Measurements from ENCODE around the gene ATP5PO.

ATP5PO gene

DNA sequence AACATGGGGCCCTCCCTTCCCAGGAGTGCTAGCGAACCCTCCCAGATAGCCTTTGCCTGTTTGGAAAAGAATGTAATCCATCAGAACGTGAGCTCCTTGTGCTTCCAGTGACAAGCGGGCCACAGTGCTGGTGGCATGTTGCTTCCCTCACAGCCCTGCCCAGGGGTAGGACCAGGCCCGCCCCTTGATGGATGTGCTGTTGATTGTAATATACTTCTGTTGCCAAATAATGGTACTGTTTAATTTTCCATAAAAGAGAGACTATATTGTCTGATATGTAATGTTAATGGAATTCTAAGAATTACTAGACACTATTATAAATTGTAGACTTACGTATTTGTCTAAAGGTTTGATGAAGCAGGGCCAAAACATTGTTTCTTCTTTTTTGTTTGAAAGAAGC lies 16.4 kb downstream of the ATP5PO start:
- no peak for DNase-seq (ENCODE audit: low read depth, low spot score)

DNA sequence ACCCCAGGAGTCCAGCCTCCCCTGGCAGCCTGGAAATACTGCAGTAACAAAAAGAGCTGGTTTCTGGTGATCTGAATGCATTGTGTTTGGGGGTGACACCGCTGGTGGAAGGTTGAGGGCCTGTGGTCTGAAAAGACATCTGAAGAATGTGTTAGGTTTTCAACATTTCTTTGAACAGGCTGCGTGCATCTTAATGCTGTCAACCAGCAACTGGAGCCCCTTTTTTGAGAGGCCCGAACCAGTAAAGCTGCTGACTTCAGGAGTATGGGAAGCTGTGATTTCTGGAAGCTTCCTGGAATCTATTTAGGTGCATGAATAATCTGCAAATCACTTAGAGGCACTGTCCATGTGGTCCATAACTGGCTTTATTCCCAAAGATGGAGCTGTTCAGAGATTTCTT lies 17.0 kb downstream of the ATP5PO start:
- DNase-seq (ENCODE audit: low read depth, low spot score), result no peak

DNA sequence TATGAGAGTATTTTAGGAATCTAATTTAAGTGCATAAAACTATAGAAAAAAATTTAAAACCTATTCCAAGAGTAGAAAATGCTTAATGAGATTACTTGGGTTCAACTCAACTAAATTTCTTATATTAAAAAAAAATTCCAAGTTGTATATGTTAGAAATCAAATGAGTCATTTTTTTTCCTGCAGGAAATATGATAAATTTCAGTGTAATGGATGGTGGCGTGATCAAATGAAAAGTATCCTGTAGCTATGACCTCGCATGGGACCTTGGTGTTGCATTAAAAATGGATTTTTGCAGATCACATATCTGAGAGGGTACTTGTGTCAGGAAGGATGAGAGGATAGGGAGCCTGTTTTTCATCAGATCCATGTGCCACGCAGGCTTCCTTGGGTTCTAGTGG lies 17.9 kb downstream of the ATP5PO start:
- no peak for DNase-seq (ENCODE audit: low read depth, low spot score)

DNA sequence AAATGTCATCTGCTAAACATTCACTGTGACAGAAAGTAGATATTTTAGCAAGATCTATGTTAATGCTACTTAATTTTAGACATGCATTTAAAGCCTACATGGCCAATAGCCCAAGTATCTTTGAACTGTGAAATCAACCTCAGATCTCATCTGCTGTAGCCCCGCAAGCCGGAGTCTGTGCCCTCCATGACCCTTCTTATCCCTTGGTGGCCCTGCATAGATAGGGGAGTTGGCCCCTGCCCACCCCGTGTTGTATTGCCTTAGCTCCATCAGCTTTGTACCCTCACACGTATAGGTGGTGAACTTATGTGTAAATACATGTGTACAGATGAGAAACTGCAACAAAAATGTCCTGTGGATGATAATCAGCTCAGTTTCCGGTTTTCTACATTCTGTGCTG lies 18.5 kb downstream of the ATP5PO start:
- DNase-seq (ENCODE audit: low read depth, low spot score), result no peak

DNA sequence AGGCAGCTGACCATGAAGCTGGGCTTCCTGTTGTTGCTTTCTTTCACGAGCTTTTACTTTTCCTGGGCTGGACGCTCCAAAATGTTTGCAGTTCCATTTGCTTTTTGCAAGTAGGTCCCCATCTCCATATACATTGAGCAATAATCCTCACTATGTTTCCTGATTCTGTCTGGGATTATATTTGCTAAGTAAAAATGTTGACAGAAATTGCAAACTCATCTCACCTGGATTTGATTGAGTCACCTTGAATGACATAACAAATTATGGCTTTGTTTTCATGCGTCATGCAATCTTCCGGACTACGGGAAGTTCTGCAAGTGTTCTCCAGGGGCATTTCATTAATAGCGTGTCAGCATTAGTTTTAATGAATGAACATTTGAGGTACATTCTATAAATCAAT lies 18.9 kb downstream of the ATP5PO start:
- no peak for DNase-seq (ENCODE audit: low read depth, low spot score)

DNA sequence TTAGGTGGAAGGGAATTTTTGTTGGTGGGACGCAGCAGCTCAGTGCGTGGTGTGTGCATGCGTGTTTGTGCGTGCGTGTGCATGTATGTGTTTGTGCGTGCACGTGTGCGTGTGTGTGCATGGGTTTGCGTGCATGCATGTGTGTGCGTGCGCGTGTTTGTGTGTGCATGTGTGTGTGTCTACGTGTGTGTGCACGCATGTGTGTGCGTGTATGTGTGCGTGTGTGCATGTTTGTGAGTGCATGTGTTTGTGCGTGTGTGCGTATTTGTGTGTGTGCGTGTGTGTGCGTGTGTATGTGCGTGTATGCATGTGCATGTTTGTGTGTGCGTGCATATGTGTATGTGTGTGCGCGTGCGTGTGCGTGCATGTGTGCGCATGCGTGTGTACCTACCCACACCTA lies 20.2 kb downstream of the ATP5PO start:
- DNase-seq (ENCODE audit: low read depth, low spot score), result no peak

DNA sequence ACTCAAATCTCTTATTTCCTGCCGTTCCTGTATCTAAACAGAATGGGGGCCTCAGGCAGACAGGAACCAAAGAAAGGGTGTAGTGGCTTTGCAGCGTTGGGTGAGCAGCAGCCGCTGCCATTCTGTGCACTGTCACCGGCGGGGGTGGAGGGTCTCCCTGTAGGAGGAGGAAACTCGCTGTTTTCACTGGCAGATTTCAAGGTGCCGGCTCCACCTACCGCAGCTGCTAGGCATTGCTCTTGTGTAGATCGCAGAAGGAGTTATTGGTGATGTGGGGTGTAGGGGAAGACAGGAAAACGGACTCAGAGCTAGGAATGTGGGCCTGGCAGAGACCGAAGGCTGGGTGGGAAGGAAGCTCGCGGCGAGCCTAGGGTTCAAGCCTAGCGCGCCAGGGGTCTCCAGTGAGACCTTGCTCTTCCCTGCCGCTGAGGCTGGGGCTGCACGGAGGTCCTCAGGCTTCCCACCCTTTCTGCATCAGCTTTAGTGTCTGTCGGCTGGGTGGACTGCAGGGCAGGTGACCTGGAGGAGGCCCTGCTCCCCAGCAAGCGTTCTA lies 20.8 kb downstream of the ATP5PO start:
- DNase-seq (ENCODE audit: low read depth, low spot score), result peak; percentile 50

DNA sequence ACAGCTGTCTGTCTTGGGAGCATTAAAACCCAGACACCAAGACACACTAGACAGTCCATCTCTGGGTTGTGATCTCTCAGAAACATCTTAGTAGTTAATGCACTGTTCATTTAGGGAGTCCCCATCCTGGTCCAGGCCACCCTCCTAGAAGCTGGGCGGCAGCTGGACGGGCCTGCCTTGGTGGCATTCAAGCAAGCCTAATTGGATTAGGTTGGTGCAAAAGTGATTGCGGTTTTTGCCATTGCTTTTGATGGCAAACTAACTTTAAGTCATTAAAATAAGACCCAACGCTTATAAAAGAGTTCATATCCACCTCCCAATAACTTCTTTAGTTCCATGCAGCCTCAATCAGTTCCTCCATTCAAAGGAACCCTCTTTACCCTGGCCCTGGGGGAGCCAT lies 21.7 kb downstream of the ATP5PO start:
- DNase-seq (ENCODE audit: low read depth, low spot score), result no peak

DNA sequence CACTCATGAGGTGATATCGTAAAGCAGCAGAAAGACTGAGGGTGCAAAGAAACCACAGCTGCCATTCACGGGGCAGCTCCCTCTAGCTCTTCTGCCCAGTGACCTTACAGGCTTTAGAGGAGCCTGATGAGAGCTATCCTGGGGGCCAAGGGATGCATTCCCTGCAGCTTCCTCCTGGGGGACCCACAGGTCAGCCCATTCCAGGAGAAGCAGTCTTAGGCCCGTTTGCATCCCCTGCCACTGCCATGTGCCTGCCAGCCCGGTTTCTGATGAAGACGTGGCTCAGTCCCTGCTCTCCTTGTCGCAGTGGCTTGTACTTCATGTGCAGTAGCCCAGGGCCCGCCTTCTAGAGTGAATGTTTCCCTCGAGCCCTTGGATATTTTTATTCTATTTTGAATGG lies 22.8 kb downstream of the ATP5PO start:
- no peak for DNase-seq (ENCODE audit: low read depth, low spot score)

DNA sequence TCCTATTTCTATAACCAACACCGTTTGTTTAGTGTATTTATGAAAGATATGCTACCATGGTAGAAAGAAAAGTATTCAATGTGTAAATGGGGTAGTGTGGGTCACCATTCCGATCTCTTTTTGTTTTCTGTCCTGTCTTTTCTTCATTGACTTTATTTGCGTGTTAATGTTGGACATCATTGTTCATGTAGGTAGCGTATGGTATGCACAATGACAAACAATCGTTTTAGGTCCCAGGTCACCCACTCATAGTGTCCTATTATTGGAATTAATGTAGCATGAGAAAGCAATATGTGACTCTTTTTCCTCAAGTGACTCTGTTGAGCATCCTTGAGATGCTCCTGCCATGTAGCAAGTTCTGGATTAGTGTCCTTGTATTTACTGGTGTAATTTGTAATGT lies 25.4 kb downstream of the ATP5PO start:
- no peak for DNase-seq (ENCODE audit: low read depth, low spot score)

DNA sequence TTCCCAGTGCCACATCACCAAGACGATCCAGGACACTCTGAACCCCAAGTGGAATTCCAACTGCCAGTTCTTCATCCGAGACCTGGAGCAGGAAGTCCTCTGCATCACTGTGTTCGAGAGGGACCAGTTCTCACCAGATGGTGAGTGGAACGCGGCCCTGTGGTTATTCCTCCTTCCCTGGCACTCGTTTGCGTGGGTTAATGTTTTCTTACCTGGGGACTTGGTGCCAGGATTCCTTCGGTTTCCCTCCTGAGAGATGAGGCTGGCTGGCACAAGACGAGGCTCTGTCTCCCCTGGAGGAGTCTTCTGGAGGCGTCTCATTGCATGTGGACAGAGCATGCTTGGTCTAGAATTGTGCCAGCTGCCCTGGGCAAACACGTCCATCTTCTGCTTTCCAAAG lies 29.3 kb downstream of the ATP5PO start:
- no peak for DNase-seq (ENCODE audit: low read depth, low spot score)

DNA sequence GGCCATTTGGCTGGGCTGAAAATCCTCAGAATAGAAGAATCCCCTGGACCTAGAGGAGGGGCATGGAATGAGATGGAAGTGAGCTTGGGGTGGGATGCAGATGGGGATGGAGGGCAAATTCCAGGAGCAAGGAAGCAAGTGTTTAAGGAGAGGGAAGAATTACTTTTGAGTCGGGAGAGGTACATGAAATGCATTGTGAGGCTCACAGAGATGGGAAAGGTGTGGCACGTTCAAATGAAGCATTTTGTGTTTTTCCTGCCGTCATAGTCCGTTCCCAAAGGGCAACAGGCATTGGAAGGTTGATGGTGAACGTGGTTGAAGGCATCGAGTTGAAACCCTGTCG lies 30.5 kb downstream of the ATP5PO start:
- DNase-seq (ENCODE audit: low read depth, low spot score), result no peak

DNA sequence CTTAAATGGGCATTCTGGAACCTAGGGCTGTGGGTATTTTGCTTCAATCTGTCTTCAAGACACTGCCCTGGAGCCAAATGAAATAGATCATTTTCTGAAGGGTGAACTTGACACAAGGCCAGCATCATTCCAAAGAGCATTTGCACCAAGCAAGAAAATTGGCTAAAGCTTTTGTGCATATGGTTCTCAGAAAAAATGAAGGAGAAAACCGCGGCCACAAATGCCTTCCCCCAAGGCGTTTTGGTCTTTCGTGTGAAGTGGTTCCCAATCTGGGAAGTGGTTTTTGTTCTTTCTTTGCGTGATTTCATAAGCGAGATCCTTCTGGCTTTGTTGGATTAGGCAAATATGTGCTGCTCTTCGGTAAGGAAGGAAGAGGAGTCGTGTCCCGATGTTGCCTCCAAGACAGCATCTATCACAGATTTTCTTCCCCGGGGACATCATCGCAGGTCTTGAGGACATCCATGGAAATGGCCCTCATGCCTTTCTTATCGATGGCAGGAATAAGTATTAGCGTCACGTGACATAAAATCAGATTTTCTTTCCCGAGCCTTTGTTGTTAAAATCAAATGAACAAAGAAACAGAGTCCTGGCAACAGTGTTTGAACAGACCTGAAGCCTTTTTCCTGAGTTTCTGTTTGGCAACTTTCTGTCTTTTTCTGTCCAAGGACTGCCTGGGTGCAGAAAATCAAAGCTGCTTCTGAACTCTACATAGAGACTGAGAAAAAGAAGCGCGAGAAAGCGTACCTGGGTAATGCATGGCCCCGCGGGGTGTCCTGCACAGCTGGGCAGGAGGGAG lies 31.0 kb downstream of the ATP5PO start:
- no peak for DNase-seq (ENCODE audit: low read depth, low spot score)

DNA sequence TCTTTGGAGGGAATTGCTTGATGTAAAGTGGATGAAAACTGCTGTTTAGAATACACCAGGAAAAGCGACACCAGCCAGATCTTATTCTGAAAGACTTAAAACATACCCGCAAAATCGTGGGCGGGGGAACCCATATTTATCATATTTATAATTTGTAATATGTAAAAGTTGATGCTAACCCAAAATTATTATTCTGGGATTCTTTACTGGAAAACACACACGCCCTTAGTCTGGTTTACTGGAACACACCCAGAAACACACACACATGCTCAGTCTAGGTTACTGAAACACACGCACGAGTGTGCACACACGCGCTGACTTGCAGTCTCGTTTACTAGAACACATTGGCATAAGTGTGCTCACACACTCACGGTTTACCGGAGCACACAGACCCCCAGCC lies 32.5 kb downstream of the ATP5PO start:
- no peak for DNase-seq (ENCODE audit: low read depth, low spot score)

DNA sequence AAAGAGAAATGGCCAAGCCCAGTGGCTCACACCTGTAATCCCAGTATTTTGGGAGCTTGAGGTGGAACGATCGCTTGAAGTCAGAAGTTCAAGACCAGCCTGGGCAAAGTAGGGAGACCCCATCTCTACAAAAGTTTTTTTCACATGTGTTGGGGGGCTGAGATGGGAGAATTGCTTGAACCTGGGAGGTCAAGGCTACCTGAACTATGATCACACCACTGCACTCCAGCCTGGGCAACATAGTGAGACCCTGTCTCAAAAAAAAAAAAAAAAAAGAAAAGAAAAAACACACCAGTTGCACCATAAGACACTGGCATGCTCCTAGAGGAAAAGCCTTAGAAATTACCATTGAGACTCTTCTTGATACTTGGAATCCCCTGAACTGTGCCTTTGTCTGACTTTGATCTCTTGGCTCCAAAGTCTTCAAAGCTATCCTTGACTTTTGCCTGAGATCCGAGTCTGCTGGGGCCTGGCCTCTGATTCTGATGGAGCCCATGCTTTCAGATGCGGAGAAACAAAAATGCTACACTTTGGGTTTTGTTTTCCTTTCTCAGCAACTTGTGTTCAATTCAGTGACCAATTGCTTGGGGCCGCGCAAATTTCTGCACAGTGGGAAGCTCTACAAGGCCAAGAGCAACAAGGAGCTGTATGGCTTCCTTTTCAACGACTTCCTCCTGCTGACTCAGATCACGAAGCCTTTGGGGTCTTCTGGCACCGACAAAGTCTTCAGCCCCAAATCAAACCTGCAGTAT lies 33.7 kb downstream of the ATP5PO start:
- DNase-seq (ENCODE audit: low read depth, low spot score), result peak; percentile 63

DNA sequence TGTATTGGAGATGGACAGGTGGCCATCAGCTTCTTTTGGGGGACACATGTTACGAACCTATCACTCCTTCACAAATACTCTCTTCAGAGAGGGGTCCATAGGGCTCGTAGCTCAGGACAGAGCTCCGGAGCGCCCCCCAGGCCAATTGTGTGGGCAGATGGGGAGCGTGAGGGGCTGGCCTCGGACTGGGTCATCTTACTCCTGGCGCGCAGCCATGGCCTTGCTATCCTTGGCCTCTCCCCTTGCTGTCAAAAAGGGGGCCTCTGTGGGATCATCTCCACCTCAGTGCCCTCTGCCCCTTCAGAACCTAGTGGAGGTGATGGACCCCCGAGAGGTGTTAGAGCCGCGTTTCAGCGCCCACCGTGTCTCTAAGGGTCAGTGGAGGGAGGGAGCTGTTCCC lies 35.0 kb downstream of the ATP5PO start:
- no peak for DNase-seq (ENCODE audit: low read depth, low spot score)

DNA sequence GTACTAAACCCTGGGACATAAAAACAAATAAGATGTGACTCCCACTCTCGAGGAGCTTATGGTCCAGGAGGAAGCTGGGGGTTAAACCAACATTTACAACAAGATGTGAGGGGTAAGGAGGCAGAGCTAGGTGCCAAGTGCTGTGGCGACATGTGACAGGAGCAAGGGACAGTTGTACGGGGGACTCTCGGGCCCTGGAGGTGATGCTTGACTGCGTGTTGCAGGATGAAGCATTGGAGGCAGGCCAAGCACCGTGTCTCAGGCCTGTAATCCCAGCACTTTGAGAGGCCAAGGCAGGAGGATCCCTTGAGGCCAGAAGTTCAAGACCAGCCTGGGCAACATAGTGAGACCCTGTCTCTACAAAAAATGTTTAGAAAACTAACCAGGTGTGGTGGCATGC lies 36.8 kb downstream of the ATP5PO start:
- no peak for DNase-seq (ENCODE audit: low read depth, low spot score)

DNA sequence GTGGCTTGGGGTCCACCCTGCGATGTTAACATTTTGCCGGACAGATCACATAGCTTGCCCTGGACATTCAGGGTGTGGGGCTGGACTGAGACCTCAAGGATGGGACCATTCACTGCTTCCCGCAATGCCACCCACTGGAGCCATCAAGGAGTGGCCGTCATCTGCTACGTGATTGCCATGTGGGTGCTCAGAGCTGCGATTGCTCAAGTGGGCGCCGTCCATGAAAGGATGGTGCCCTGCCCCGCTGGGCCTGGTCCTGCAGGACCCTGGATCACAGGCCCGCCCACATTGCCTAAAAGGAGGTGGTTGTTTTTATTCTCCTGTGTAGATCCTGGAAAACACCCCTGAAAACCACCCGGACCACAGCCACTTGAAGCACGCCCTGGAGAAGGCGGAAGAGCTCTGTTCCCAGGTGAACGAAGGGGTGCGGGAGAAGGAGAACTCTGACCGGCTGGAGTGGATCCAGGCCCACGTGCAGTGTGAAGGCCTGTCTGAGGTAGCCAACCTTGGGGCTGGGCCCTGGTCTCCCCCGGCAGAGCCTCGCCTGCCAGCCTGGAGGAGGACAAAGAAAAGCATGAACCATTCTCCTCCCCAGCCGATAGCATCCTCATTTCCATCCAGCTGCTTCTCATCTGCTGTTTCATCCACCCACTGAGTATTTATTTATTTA lies 40.4 kb downstream of the ATP5PO start:
- DNase-seq (ENCODE audit: low read depth, low spot score), result no peak

DNA sequence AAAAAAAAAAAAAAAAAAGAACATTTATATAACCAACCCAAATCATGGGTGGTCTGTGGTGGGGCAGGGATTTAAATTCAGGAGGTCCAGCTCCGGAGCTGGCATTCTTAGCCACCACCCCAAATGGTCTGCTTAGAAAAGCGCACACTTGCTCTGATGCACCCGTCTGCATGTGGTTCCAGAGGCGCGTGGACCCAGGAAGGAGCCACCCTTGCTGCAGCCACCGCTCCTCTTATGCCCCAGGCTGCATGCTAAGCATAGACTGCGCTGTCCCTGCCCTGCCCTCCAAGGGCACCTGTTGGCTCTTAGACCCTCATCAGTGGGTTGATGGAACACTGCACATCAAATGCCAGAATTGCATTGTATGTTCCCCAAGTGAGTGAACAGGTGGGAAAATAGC lies 41.4 kb downstream of the ATP5PO start:
- no peak for DNase-seq (ENCODE audit: low read depth, low spot score)

DNA sequence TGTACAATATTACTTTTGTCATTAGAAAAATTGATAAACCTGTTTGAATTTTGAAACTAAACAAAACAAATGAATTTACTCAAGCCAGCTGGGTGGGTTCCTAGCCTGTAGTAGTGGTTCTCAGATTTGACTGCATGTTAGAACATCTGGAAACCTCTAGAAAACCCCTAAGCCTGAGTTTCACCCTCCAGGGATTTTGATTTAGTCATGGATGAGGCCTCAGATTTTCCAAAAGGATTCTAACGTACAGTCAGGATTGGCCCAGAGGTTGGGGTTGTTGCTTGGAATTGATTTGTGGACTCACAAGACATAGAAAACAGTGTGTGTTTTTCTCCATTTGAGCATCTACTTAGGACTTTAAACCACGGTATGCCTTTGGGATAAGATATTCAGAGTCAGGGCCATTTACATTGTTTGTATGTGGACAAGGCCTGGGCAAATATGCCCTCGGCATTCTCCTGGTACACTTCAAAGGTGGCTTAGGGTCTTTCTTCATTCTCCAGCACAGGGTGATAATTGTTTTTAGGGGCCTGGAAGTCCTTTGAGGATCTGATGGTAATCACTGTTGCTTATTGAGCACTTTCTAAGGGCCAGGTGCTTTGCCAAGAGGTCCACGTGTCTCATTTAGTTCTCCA lies 42.6 kb downstream of the ATP5PO start:
- no peak for DNase-seq (ENCODE audit: low read depth, low spot score)

DNA sequence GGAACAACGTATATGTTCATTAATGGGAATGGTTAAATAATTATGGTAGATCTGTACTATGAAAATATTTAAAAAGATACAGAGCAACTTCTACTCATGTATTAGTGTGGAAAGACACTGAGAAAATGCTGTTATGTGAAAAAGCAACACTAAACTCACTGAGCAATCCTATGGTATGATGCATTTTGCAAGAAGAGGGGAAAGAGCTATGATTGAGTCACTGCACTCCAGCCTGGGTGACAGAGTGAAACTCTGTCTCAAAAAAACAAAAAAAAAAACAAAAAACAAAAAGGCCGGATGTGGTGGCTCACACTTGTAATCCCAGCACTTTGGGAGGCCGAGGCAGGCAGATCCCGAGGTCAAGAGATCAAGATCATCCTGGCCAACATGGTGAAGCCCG lies 44.4 kb downstream of the ATP5PO start:
- no peak for DNase-seq (ENCODE audit: low read depth, low spot score)

DNA sequence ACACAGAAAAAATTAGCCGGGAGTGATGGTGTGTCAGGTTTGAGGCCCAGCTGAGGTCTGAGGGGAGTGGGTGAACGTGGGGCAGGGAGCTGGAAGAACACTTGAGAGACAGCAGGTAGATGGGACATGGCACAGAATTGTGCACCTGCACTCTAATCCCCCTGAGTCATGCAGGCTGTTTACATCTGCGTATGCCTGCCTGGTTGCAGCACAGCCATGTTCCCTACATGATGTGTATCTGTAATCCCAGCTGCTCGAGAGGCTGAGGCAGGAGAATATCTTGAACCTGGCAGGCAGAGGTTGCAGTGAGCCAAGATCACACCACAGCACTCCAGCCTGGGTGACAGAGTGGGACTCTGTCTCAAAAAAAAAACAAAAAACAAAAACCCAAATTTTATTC lies 44.8 kb downstream of the ATP5PO start:
- DNase-seq (ENCODE audit: low read depth, low spot score), result no peak

All from brain pericyte (primary cell).